HG02943 (cell line): ENCODE data around the gene DLG1.
"Not testable (repeated sequence)": the region's sequence is repeated elsewhere in the genome, so short reads cannot be mapped to it uniquely, and the experiment has no call there.

Source experiments
- ATAC-seq: cut with Tn5 transposase; IDR thresholded peaks from one replicate; pipeline ENCODE4 v1.9.1; 2021; ENCODE audit warnings: mild to moderate bottlenecking, low read depth, moderate library complexity; ENCODE audit not compliant: unreplicated experiment

DLG1 gene

DNA sequence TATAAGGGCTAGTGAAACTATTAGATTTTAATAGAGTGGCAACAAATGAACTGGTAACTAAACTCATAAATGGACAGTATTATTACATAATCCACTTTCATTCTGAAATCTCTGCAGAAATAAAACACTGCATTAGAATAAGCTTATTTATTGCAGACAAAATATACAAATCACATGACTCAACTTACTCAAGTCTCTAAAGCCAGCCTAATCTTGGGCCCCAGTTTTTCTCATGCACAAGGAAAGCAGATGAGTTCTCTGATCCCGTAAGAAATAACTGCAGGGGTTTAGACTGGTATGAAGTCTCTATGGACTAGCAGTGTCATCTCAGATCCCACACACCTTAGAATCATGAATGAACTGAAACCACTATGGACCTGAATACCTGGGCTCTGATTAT lies 5.8 kb downstream of the DLG1 start:
- ATAC-seq, result no peak

DNA sequence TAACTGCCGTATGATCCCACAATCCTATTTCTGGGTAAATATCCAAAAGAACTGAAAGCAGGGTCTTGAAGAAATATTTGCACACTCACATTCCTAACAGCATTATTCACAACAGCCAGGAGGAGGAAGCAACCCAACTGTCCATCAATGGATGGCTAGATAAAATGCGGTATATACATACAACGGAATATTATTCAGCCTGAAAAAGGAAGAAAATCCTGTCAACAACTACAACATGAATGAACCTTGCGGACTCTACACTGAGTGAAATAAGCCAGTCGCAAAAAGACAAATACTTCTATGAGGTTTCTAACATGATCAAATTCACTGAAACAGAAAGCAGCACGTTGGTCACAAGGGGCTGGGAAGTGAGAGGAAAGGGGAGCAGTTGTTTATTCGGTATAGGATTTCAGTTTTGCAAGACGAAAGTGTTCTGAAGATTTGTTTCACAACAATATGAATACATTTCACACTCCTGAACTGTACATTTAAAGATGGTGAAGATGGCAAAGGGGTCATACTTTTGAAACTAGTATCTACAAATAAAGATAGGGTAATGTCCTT lies 6.2 kb downstream of the DLG1 start:
- no peak for ATAC-seq

DNA sequence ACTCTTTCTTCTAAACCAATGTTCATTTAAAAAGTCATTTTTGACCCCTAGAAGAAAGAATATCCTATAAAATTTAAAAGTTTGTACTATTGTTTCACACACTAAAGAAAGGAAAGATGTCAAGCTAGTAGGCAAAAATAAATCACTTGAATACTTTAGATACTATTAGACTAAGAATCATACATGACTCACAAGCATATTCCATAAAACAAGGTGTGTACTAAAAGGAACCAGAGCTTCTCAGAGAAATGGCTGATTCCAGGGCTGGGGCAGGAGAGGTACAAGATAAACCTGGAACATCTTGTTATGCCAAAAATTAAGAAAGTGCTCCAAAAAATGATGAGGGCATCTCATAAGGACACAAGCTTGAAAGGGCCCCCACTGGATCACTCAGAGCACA lies 8.7 kb downstream of the DLG1 start:
- no peak for ATAC-seq

DNA sequence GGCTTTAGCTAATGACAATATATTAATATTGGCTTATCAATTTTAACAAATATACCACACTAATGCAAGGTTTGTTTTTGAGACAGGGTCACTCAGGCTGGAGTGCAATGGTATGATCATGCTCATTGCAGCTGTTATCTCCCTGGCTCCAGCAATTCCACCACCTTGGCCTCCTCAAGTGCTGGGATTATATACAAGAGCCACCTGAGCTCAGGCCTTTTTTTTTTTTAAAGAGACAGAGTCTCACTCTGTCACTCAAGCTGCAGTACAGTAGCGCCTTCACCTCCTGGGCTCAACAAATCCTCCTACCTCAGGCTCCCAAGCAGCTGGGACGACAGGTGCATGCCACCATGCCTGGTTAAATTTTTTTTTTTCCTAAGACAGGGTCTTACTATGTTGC lies 11.7 kb downstream of the DLG1 start:
- no peak for ATAC-seq

DNA sequence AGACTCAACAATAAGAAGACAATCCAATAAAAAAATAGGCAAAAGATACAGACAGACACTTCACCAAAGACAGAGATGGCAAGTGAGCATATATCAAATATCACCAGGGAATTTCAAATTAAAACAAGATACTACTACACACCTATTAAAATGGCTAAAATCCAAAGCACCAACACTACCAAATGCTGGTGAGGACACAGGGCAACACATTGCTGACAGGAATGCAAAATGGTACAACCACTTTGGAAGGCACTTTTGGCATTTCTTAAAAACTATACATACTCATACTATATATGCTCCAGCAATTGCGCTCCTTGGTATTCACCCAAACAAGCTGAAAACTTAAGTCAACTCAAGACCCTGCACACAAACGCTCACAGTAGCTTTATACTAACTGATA lies 12.9 kb downstream of the DLG1 start:
- ATAC-seq, result no peak

DNA sequence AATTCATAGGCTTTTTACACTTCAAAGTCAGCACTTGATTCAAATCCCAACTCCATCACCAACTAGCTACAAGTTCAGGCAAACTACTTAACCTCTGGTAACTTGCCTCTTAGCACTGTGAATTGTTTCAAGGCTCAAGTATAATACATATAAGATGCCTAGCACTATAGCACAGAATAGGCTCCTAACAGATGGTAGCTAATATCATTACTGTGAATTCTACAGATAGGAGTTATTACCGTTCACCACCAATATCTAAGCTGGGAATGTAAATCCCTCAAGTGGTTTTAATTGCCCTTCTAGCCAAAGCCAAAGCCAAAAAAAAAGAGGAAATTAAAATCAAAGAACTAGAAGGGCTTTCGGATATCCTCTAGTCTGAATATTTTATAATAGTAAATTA lies 15.4 kb downstream of the DLG1 start:
- no peak for ATAC-seq

DNA sequence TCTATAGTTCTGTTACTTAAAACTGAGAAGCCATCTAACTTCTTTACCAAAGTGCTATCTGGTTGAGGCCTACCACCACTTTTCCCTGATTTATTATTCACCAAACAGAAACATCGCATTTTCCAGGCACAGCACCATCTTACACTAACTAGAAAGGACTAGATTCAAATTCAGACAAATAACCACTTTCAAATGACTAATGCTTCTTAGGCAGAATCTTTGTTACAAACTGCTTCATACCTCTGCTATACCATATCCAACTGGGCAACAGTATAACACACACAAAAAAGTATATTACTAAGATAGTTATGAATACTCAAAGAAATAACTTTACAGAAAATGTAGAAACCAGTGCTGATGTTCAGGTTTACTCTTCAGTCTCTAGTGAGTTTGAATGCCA lies 16.6 kb downstream of the DLG1 start:
- ATAC-seq, result no peak

DNA sequence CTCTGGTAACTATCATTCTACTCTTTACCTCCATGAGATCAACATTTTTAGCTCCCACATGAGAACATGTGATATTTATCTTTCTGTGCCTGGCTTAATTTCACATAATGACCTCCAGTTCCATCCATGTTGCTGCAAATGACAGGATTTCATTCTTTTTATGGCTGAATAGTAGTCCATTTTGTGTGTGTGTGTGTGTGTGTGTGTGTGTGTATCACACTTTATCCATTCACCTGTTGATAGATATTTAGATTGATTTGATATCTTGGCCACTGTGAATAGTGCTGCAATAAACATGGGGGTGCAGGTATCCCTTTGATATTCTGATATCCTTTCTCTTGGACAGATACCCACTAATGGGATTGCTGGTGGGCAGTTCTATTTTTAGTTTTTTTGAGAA lies 18.3 kb downstream of the DLG1 start:
- no peak for ATAC-seq

DNA sequence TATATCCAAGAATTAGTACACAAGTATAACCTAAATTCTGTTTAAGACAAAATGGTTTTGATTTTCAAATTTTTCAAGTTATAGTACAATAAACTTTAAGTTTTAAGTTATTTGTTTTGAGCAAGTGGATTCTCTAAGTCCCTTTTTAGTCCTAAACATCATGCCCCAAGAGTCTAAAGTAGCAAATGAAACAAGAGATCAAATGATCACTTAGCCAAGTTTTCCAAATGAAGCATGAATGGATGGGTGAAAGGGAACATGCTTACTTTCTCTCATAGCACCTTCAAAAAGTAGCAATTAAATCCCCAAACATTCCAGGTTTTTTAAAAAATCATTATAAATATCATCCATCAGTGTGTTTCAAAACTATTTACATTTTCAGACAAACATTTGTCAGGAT lies 19.5 kb downstream of the DLG1 start:
- ATAC-seq, result no peak

DNA sequence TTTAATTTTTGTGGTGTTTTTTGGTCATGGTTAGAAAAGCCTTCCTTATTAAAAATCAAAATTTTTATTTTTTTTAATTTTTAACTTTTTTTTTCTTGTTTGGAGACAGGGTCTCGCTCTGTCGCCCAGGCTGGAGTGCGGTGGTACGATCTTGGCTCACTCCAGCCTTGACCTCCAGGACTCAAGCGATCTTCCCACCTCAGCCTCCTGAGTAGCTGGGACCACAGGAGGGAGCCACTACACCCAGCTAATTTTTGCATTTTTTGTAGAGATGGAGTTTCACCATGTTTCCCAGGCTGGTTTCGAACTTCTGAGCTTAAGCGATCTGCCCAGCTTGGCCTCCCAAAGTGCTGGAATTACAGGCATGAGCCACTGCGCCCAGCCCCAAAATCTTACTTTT lies 21.6 kb downstream of the DLG1 start:
- ATAC-seq, result not testable (repeated sequence)

DNA sequence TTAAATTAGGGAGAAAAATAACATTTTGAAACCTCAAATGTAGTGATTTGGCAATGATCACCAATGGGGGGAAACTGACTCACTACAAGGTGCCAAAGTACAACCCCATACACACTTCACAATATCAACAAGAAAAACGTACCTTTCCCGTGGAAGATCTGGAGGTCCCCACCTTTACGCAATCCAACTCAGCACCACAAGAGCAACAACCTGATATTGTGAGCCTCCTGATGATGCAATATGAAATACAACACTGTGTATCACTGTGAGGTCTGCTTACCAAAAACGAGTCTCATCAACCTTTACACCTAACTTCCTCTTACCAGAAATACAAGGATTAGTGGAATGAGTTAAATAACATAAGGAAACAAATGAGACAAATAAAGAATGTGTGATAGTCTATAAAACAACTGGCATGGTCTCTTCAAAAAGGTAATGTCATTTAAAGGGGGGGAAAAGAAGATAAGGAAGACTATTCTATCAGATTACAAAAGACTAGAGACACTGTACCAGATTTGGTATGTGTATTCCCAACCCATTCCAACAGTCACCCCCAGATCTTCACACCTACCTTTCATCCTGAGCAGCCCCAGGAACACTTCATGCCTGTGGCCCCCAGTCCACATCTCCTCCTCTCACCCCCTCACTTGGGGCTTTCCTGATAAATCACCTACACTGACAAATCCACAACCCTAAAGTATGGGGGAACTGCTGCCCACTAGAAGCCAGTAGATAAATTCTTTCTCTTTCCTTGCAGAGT lies 27.7 kb downstream of the DLG1 start:
- no peak for ATAC-seq

DNA sequence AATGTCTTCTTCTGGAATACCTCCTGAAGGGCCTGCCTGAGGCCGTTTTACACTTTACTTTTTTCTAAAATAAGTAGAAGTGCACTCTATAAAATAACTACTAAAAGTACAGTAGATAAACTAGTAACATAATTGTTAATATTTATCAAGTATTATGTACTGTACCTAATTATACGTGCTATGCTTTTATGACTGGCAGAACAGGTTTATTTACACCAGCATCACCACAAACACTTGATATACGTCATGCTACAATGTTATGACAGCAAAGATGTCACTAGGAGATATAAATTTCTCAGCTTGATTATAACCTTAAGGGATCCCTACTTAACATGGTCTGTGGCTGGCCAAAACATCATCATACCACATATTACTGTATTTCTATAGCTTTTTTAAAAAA lies 29.4 kb downstream of the DLG1 start:
- ATAC-seq, result no peak

DNA sequence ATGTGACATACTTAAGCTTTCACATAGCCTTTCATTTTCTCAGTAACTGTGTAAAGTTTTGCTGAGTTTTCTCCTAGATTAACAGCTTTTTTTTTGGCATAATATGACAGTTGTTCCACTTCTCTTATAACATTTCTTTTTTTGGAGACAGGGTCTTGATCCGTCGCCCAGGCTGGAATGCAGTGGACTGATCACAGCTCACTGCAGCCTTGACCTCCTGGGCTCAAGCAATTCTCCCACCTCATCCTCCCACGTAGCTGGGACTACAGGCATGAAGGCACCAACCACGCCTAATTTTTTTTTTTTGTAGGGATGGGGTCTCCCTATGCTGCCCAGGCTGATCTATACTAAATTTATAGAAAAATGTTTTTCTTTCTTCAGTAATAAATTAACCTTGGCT lies 30.1 kb downstream of the DLG1 start:
- no peak for ATAC-seq

DNA sequence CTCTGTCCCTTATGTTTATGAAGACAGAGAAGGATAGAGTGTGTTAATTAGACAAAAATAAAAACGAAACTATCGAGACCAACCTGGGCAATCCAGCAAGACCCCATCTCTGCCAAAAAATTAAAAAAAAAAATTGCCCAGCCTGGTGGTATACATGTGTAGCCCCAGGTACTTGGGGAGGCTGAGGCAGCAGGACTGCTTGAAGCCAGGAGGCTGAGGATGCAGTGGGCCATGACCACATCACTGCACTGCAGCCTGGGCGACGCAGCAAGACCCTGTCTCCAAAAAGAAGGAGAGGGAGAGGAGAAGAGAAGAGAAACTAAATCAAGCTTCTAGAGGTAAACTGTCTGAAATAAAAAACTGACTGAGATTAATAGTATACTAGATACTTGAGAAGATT lies 32.1 kb downstream of the DLG1 start:
- no peak for ATAC-seq

DNA sequence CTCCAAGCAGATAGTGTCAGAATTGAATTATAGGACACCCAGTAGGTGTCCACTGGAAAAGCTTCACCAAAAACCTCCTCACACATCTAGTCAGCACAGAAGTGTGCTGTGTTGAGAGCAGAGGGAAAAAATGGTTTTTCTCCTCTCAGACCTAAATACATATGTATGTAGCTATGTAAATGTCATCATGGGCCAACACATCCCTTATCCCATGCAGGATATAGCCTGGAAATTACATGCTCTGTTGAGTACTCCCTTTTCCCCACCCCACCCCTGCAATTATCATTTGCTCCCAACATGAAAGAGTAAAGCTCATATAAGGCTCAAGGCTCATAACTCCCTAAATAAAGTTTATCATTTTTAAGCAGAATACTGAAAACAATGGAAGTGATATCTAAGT lies 35.7 kb downstream of the DLG1 start:
- ATAC-seq, result no peak

DNA sequence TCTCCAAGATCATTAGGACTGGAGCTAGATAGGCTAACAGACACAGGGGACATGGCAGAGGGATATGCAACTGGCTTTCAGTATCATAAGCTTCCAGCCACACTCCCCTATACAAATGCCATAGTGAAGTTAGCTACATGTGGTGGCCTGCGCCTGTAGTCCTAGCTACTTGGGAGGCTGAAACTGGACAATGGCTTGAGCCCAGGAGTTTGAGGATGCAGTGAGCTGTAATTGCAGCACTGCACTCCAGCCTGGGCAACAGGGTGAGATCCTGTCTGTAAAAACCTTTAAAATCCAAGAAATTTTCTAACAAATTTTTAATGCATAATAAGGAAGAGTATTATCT lies 37.3 kb downstream of the DLG1 start:
- no peak for ATAC-seq

DNA sequence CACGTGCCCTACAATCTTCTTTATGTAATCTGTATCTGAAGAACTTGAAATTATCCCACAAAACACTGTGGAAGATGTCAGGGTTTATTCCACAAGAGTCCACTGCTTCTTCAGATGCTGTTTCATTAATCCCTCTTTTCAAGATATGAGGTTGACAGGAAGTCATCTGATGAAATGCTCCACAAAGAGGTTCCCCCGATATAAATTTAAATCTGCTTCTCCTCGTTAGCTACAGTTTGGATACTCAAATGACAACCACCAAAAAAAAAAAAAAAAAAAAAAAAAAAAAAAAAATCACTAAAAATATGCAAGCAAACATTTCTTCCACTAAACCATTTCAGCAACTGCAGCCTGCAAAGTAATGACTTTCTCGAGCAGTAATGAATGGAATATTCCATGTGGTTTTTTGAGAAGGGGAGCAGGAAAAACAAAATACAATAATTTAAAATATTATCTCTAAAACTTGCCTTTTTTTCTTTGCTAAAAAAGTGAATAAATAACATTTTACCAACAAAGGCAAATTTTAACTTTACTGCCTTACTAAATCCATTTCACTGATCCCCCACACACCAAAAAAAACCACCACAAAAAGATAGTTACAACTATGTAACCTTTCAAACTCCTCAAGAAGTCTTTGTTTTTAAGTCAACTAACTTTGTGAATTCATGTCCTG lies 37.8 kb downstream of the DLG1 start:
- ATAC-seq, result no peak

DNA sequence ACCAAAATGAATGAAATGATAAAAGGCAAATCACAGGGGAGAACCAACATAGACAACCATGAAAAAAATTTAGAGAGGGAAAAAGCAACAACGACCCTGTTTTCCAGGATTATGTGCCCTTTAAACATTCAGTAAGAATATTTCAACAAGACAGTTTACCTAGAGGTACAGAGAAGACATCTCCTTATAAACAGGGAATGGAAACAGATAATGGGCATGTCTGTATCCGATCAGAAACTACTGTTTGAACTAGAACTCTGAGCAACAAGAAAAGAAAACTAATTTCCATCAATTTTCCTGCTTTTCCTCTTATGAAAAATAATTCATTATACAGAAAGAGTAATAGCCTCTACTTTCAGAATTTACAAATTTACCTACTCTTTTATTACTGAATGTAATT lies 39.3 kb downstream of the DLG1 start:
- no peak for ATAC-seq

DNA sequence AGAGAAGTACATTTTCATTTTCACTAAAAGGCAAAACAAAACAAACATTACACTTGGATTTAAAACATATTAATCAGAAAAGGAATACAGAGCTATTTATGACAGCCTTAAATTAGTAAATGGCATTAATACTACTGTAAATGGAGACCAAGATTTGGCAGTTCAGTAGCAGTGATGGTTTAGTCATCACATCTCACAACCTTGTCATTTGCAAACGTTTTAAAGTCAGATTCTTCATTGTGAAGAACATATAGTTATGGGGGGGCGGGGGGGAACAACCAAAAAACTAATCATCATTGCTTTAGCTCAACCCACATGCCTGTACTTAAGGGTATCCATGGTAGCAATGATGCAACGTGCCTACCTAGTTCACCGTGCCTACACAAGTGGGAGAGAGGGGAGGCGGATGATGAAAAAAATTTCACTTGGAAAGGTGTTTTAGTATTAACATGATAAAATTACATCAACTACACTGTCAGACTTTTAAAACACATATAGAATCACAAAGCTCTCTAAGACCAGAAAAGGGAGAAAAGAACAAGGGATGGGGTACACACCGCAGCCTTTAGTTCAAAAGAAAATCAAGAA lies 40.1 kb downstream of the DLG1 start:
- no peak for ATAC-seq

DNA sequence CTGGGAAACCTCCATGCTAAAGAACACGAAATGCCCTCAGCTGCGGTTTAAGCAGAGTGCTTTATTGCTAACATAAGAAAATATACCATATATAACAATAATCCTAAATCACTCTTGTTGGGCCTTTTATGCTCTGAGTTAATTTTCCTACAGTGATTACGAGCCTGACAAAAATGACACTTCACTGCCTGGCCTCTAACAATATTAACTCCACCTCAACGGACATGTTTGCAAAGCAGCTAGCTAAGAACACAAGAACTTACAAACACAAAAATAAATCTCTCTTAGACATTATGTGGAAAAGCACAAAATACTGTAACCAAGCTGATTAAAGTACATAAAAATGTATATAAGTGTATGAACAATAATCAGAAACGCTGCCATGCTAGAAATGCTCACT lies 40.7 kb downstream of the DLG1 start:
- no peak for ATAC-seq

DNA sequence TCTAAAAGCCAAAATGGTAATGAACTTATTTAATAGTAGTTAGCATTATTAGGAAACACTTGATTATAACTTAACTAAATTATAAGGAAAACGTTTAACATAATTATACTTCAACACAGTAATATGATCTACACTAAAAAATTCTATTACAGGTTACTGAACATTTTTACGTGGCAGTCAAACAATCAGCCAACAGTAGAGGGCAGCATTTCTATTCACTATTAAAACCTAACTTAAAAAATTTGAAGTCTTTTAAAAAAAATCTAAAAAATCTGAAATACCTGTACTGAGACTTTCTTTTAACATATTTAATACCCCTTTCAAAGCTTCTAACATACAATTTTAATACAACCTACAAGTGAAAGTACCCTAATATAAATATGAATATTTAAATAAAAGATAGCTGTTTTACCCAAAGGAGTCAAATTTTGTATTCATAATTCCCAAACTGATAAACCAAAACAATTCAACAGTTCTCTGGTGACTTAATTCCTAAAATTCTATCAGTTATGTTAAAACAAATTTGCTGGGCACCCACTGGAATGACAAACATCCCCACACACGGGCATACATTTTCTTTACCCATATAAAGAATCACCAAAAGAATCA lies 41.5 kb downstream of the DLG1 start:
- ATAC-seq, result no peak
